Spleen (tissue), 7 donors: ENCODE data around the gene ADGRV1.

Source experiments
- POLR2A ChIP-seq, 3 donors: fragments of 450-650 bp; IDR thresholded peaks; one replicate each; pipeline ENCODE4 v1.5.1; 2017; ENCODE audit warnings: antibody characterized with exemption in 3 of 3, mild to moderate bottlenecking in 1 of 3
- TF ChIP-seq, protein P1 (sequence below), 11 experiments: fragments of 200-600 bp in 7 of 11; fragments of 450-650 bp in 4 of 11; sonication (generic) in 4 of 11; IDR thresholded peaks in 8 of 11; conservative IDR thresholded peaks in 3 of 11; 1 replicate in 7 of 11; 2 replicates in 4 of 11; pipeline versions ENCODE4 v1.4.0 to v1.8.0; 2016 to 2021; ENCODE audit warnings: antibody characterized with exemption in 11 of 11, inconsistent platforms in 4 of 11, mild to moderate bottlenecking in 1 of 11
- donor health status: DM: no; HTN: no; CAD: no; lungs with moderate emphysema.
- donor health status: DM: no; HTN: no; CAD: no.
- donor health status: DM: no; HTN: no; CAD: no.

DNA sequence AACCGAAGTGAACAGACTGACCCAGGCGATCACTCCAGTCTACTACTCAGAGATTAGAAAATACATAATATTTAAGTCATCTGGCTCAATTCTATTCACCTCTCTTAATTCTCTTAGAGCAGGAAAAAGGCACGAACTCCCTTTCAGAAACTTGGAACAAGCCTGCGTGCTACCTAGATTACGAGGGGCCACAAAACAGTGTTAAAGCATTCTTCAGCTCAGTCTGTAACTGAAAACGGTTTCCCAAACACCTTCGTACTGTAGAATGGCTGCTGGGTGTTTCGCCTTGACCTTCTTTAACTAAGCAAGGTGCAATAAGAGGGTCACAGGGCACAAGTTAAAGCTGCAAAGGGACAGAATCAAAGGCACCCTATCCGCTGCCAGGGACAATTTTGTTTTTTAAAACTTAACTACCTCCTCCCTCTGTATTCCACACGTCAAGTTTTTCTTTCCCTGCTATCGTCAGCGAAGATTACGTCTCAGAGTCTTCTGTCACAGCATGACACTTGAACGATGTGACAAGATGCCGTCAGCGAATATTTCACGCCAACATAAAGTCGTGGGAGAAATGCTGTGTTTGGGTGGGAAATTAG, 29.9 kb upstream of the ADGRV1 start:
- TF ChIP-seq, protein P1, sequence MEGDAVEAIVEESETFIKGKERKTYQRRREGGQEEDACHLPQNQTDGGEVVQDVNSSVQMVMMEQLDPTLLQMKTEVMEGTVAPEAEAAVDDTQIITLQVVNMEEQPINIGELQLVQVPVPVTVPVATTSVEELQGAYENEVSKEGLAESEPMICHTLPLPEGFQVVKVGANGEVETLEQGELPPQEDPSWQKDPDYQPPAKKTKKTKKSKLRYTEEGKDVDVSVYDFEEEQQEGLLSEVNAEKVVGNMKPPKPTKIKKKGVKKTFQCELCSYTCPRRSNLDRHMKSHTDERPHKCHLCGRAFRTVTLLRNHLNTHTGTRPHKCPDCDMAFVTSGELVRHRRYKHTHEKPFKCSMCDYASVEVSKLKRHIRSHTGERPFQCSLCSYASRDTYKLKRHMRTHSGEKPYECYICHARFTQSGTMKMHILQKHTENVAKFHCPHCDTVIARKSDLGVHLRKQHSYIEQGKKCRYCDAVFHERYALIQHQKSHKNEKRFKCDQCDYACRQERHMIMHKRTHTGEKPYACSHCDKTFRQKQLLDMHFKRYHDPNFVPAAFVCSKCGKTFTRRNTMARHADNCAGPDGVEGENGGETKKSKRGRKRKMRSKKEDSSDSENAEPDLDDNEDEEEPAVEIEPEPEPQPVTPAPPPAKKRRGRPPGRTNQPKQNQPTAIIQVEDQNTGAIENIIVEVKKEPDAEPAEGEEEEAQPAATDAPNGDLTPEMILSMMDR (IDR thresholded peaks at IDR 0.05 in 8 of 11, conservative IDR thresholded peaks at IDR 0.05 in 3 of 11), result no peak
- TF ChIP-seq POLR2A (IDR thresholded peaks at IDR 0.05), result no peak
